Sigmoid colon (tissue), 3 donors: ENCODE data around the gene DOCK8.

Experiments
- CTCF ChIP-seq, 4 experiments: fragments of 450-650 bp in 3 of 4; fragments of 200-600 bp in 1 of 4; IDR thresholded peaks; one replicate each; pipeline ENCODE4 v1.5.1; 2016 to 2019; ENCODE audit warnings: antibody characterized with exemption in 4 of 4, mild to moderate bottlenecking in 3 of 4, moderate library complexity in 2 of 4
- POLR2A ChIP-seq, 2 donors: fragments of 450-650 bp; IDR thresholded peaks; one replicate each; pipeline ENCODE4 v1.6.1; 2016; ENCODE audit warnings: antibody characterized with exemption in 2 of 2, mild to moderate bottlenecking in 2 of 2, moderate library complexity in 2 of 2

DNA sequence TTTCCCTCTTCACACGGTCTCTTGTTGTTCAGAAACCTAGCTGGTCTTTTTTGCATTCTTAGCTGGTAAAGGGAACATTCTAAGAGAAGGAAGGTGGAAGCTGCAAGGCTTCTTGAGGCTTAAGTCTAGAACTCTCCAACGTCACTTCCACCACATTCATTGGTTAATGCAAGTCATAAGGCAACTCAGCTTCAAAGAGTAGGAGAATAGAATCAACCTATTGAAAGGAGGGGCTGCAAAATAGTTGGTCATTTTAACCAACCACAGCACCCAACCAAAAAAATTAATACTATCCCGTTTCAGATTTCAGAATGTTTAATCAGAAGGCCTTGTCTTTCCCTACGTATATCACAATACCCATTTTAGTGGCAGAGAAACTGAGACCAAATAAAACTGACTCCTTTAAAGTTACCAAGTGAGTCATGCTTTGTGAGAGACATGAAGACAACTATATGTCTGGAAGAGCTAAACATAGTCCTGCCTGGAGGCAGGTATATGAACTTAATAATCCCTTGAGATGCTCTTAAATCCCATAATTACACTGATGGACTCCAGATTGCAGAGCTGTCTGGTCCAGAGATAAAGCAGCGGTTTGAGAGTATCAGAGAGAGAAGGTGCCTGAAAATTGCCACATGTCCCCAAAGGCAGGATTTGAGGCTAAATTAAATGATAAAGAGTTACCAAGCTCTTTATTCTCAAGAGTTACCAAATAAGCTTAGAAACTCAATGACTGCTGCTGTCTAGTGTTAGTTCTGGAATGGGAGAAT lies 14.4 kb downstream of the DOCK8 start:
- TF ChIP-seq POLR2A (IDR thresholded peaks at IDR 0.05), result no peak
- TF ChIP-seq CTCF (IDR thresholded peaks at IDR 0.05), result no peak
